Measurements from ENCODE around the gene STX8. TPM values are rescaled to one million over a fixed set of nuclear protein-coding genes. Genes with fewer than 3 reads are reported as not detected.
A peak's percentile ranks its signal among the peaks of the same experiment; 100 is the strongest.
"Not testable (repeated sequence)": the region's sequence is repeated elsewhere in the genome, so short reads cannot be mapped to it uniquely, and the experiment has no call there.

STX8 gene
- total RNA-seq, 1 donor from 2014 or later: 57.8 TPM

DNA sequence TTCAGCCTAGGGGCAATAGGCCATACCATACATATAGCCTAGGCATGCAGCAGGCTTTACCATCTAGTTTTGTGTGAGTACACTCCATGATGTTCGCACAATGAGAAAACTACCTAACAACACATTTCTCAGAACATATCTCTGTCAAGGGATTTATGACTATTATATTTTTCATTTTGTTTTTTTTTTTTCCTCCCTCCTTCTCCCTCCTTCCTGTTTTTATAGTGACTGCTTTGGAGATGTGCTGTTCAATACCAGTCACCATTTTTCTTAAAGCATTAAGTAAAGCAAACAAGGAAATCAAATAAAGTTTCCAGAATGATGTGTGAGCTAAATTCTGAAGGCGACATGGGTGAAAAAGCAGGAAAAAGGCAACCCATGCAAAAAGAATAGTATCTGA, 194.6 kb downstream of the STX8 start:
- ATAC-seq (no peak), DNase-seq (no peak)
- no peak for TF ChIP-seq CTCF (IDR thresholded peaks at IDR 0.05)
- no peak overlapping the region for H3K27ac ChIP-seq
- H3K36me3 ChIP-seq: no peaks in the 10 kb centered on the region
- no peaks in the 10 kb centered on the region for H3K27me3 ChIP-seq (ENCODE audit: low read depth)
- no peaks in the 10 kb centered on the region for H3K9me3 ChIP-seq
- intact Hi-C loops (cut with DNase I): no loop called here
- no peaks in the 10 kb centered on the region for H3K4me1 ChIP-seq
- H3K4me3 ChIP-seq: no peak overlapping the region

DNA sequence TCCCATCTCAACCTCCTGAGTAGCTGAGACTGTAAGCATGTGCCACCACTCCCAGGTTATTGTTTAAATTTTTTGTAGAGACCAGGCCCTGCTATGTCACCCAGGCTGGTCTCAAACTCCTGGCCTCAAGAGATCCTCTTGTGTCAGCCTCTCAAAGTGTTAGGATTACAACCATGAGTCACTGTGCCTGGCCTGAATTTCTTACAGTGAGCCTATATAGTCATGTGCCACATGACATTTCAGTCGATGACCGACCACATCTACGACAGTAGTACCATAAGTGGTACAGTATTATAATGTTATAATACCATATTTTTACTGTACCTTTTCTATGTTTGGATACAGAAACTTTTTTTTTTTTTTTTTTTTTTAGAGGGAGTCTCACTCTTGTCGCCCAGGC, 195.3 kb downstream of the STX8 start:
- Histone ChIP-seq H3K27me3 (ENCODE audit: low read depth) (no peaks in the 10 kb centered on the region), H3K27ac (no peak overlapping the region), H3K4me3 (no peak overlapping the region), H3K9me3 (no peaks in the 10 kb centered on the region), H3K36me3 (no peaks in the 10 kb centered on the region), H3K4me1 (no peaks in the 10 kb centered on the region)
- DNase-seq (no peak), ATAC-seq (no peak)
- intact Hi-C loops (cut with DNase I): no loop called here
- TF ChIP-seq CTCF (IDR thresholded peaks at IDR 0.05): no peak

DNA sequence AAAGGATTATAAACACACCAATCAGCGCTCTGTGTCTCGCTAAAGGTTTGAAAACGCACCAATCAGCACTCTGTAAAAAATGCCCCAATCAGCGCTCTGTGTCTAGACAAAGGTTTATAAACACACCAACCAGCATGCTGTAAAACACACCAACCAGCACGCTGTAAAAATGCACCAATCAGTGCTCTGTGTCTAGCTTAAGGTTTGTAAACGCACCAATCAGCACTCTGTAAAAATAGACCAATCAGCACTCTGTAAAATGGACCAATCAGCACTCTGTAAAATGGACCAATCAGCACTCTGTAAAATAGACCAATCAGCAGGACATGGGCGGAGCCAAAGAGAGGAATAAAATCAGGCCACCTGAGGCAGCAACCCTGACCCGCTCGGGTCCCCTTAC, 199.4 kb downstream of the STX8 start:
- ATAC-seq; H3K27me3 ChIP-seq (ENCODE audit: low read depth); H3K4me3 ChIP-seq; DNase-seq; H3K4me1 ChIP-seq; H3K9me3 ChIP-seq; H3K27ac ChIP-seq; H3K36me3 ChIP-seq; intact Hi-C loops (cut with DNase I): not testable (repeated sequence)

GRCh38 chr17:9371019-9371418, 204.6 kb downstream of the STX8 start:
- ATAC-seq (peak; percentile 72 to 94), DNase-seq (no peak)
- no peak overlapping the region for H3K4me3 ChIP-seq
- no peaks in the 10 kb centered on the region for H3K27me3 ChIP-seq (ENCODE audit: low read depth)
- intact Hi-C loops (cut with DNase I): no loop called here
- H3K4me1 ChIP-seq: no peaks in the 10 kb centered on the region
- H3K36me3 ChIP-seq: no peaks in the 10 kb centered on the region
- H3K27ac ChIP-seq: no peak overlapping the region
- TF ChIP-seq CTCF (IDR thresholded peaks at IDR 0.05): no peak
- no peaks in the 10 kb centered on the region for H3K9me3 ChIP-seq

GRCh38 chr17:9370467-9370866, 205.2 kb downstream of the STX8 start:
- no peak for TF ChIP-seq CTCF (IDR thresholded peaks at IDR 0.05)
- intact Hi-C loops (cut with DNase I): no loop called here
- DNase-seq: no peak
- Histone ChIP-seq H3K27me3 (ENCODE audit: low read depth) (no peaks in the 10 kb centered on the region), H3K27ac (no peak overlapping the region), H3K36me3 (no peaks in the 10 kb centered on the region), H3K9me3 (no peaks in the 10 kb centered on the region), H3K4me3 (no peak overlapping the region), H3K4me1 (no peaks in the 10 kb centered on the region)
- ATAC-seq: peak in 1 of 2 donors; percentile 60

- ATAC-seq (no peak), DNase-seq (no peak)
- Histone ChIP-seq H3K27ac (no peak overlapping the region), H3K9me3 (no peaks in the 10 kb centered on the region), H3K4me3 (no peak overlapping the region), H3K36me3 (no peaks in the 10 kb centered on the region), H3K4me1 (no peaks in the 10 kb centered on the region), H3K27me3 (ENCODE audit: low read depth) (no peaks in the 10 kb centered on the region)
- no peak for TF ChIP-seq CTCF (IDR thresholded peaks at IDR 0.05)
- intact Hi-C loops (cut with DNase I): no loop called here
Observed at GRCh38 chr17:9368631-9369030, 207.0 kb downstream of the STX8 start.

All from lower lobe of right lung (tissue), 2 donors.